ENCODE measurements around the gene DISP3.

Gene DISP3

DNA sequence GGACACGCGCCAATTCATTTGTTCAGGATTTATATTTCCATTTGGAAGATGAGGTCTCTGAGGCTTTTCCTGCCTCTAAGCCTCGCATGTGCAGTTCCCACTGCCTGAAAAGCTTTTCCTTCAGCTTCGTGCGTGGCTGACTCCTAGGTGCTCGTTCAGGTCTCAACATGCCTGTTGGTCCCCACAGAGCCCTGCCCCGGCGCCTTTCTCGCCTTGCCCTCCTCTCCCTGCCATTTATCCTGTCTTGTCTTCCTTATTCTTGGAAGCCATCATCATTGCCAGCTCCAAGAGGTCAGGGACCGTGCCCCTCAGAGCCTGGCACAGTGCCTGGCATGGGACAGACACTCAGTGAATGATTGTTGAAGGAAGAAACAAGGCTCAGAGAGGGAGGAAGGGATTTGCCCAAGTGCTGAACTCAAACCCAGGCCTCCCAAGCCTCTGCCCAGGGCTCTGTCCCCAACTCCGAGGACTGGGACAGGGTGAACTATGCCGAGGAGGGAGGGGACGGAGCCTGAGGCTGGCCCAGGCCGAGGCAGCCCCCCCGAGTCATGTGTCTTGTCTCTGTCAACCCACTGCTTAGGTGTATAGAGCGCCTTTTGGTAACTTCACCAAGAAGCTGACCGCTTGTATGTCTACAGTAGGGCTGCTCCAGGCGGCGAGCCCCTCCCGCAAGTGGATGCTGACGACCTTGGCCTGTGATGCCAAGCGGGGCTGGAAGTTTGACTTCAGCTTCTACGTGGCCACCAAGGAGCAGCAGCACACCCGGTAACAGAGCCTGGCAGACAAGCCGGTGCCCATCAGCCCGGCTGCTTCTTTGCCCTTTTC, 47.3 kb downstream of the DISP3 start:
- TF ChIP-seq, protein P1, sequence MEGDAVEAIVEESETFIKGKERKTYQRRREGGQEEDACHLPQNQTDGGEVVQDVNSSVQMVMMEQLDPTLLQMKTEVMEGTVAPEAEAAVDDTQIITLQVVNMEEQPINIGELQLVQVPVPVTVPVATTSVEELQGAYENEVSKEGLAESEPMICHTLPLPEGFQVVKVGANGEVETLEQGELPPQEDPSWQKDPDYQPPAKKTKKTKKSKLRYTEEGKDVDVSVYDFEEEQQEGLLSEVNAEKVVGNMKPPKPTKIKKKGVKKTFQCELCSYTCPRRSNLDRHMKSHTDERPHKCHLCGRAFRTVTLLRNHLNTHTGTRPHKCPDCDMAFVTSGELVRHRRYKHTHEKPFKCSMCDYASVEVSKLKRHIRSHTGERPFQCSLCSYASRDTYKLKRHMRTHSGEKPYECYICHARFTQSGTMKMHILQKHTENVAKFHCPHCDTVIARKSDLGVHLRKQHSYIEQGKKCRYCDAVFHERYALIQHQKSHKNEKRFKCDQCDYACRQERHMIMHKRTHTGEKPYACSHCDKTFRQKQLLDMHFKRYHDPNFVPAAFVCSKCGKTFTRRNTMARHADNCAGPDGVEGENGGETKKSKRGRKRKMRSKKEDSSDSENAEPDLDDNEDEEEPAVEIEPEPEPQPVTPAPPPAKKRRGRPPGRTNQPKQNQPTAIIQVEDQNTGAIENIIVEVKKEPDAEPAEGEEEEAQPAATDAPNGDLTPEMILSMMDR (IDR thresholded peaks at IDR 0.05; ENCODE audit: low read length, missing control alignments), result no peak
- H3K4me3 ChIP-seq (replicated peaks; ENCODE audit: low read depth, low read length), result no peak overlapping the region
- DNase-seq (ENCODE audit: low read depth), result no peak

DNA sequence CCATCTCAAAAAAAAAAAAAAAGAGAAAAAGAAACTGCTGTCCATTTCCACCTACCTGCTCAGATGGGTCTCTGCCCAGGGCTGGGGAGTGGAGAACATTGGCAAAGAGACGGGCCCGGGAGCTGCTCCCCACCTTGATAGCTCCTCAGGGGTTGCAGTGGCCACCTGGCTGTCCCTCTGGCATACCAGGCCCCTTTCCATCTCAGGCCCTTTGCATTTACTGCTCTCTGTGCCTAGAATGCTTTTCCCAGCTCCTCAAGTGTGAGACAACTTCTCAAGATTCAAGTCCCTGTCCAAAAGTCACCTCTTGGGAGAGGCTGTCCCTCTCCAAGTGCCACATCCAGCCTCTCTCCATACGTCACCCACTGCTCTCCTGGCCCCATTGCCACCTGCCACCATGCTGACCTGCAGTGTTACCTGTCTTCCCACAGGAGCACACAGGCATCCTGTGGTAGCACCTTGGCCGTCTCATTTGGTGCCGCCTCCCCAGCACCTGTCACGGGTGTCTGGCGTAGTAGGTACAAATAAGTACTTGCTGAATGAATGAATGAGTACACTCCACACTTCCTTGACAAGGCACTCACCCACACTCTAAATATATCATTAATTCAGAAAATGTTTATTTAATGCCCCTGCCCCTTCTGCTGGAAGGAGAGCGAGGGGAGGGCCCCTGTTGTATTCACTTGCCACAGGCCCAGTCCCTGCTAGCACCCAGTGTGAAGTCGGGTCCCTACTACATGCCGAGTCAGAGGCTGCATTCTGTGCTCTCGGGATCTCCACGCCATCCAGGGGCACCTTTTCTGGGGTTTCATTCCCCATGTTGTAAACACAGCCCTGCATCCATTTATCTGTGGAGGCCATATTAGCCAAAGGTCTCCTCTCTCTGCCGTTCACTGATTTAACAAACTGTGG, 48.8 kb downstream of the DISP3 start:
- no peak for DNase-seq (ENCODE audit: low read depth)
- H3K4me3 ChIP-seq (replicated peaks; ENCODE audit: low read depth, low read length), result no peak overlapping the region
- TF ChIP-seq, protein P1 (IDR thresholded peaks at IDR 0.05; ENCODE audit: low read length, missing control alignments), result no peak

DNA sequence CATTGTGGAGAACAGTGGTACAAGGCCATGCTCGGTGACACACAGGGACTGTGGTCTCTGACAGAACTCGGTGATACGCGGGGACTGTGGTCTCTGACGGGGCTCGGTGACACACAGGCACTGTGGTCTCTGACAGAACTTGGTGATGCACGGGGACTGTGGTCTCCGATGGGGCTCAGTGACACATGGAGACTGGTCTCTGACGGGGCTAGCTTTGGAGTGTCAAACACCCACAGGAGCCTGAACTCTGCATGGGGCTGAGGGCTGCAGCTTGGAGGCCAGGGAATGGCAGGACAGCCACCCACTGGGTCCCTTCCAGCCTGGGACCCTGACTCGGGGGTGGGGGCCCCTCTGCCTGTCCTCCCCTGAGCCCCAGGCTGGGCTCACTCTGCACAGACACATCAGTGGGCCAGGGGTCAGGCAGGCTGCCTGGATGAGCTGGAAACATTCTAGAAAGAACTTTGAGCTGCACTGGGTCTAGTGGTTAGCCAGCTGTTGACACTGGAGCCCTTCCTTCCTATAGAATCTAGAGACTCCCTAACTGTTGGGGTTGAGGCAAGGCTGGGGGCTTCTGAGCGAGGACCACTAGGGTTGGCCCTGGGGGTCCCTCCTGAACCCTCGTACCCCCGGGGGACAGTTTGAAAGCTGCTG, 49.8 kb downstream of the DISP3 start:
- TF ChIP-seq, protein P1 (IDR thresholded peaks at IDR 0.05; ENCODE audit: low read length, missing control alignments), result no peak
- H3K4me3 ChIP-seq (replicated peaks; ENCODE audit: low read depth, low read length), result no peak overlapping the region
- DNase-seq (ENCODE audit: low read depth), result no peak

DNA sequence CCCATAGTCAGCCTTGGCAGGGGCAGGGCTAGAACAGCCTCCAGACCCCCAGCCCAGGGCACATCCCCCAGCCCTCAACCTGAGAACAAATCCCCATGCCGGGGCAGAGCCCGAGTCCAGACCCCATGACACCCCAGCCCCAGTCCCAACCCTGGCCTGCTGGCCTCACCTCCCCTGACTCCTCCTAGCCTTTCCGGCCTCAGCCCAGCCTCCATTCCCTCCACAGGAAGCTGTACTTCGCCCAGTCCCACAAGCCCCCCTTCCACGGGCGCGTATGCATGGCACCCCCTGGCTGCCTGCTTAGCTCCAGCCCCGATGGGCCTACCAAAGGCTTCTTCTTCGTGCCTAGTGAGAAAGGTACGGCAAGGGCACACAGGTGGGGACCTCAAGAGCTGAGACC, 50.4 kb downstream of the DISP3 start:
- H3K4me3 ChIP-seq (replicated peaks; ENCODE audit: low read depth, low read length), result no peak overlapping the region
- TF ChIP-seq, protein P1 (IDR thresholded peaks at IDR 0.05; ENCODE audit: low read length, missing control alignments), result no peak
- DNase-seq (ENCODE audit: low read depth), result no peak

DNA sequence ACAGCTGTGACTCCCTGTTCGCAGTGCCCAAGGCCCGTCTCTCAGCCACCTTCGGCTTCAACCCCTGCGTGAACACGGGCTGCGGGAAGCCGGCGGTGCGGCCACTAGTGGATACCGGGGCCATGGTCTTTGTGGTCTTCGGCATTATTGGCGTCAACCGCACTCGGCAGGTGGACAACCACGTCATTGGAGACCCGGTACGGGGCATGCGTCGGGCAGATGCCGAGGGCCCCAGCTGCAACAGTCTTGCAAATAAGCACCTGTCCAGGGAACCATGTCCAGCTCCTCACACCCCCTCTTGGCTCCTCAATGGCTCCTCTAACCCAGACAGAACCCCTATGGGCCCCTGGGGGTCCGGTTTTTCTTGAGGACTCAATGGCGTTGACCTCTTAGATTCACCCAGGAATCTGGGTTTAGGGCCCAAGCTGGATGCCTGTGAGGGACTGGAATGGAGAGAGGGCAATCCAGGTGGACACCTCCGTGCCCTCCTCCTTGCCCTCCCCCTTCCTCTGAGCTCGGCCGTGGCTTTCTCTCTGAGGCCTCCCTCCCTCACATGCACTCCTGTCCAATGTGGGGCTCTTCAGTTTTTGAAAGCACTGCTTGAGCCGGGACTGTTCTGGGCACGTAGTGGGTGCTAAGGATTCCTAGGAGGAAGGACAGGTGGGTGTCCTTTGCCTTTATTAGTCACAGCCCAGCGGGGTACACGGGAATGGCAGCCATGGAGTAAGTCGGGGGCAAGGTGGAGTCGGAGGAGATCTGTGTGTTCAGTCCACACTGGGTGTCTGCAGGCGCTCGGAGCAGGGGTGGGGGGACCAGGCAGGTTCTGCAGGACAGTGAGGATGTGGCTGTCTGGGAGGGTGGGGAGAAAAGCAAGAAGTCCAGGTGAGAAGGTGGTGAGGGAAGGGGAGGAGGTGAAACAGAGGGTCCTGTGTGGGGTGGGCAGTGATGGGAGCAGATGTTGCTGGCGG, 51.1 kb downstream of the DISP3 start:
- no peak overlapping the region for H3K4me3 ChIP-seq (replicated peaks; ENCODE audit: low read depth, low read length)

More for the DNA sequence above, 51.1 kb downstream of the DISP3 start:
- TF ChIP-seq, protein P1 (IDR thresholded peaks at IDR 0.05; ENCODE audit: low read length, missing control alignments), result no peak
- DNase-seq (ENCODE audit: low read depth), result no peak
